IgD-negative memory B cell (primary cell): ENCODE measurements around the gene EYA2. TPM values are rescaled to one million over a fixed set of nuclear protein-coding genes. Genes with fewer than 3 reads are reported as not detected.

Experiments used
- H3K27ac Mint-ChIP-seq, 3 donors: one replicate each; pipeline ENCODE4 v1.8.0; 2020 to 2022; ENCODE audit warnings: mild to moderate bottlenecking in 3 of 3, mixed read lengths in 3 of 3, moderate library complexity in 1 of 3
- H3K27me3 Mint-ChIP-seq: one replicate; pipeline ENCODE4 v1.8.0; 2021; ENCODE audit warnings: mixed read lengths
- H3K36me3 Mint-ChIP-seq: one replicate; pipeline ENCODE4 v1.8.0; 2020; ENCODE audit warnings: mild to moderate bottlenecking, mixed read lengths
- H3K4me1 Mint-ChIP-seq, 3 donors: one replicate each; pipeline ENCODE4 v1.8.0; 2020 to 2022; ENCODE audit warnings: mixed read lengths in 3 of 3, mild to moderate bottlenecking in 1 of 3
- H3K4me3 Mint-ChIP-seq, 4 donors: one replicate each; pipeline ENCODE4 v1.8.0; 2020 to 2022; ENCODE audit warnings: mild to moderate bottlenecking in 4 of 4, mixed read lengths in 4 of 4, moderate library complexity in 3 of 4
- H3K9me3 Mint-ChIP-seq, 3 donors: one replicate each; pipeline ENCODE4 v1.8.0; 2020 to 2021; ENCODE audit warnings: mixed read lengths in 3 of 3, mild to moderate bottlenecking in 1 of 3
- polyA plus RNA-seq: library from polyadenylated mRNA; unstranded; fragments of 300-500 nt; fragmentation: Illumina TruSeq; gene quantifications from one replicate; pipeline ENCODE4 v1.2.3, GENCODE V29; 2021

Gene EYA2
- polyA plus RNA-seq, 1 donor from 2014 or later: 0.11 TPM

- Mint-ChIP-seq H3K36me3 (no peaks in the 10 kb centered on the region), H3K9me3 (no peaks in the 10 kb centered on the region), H3K4me3 (no peak overlapping the region), H3K27ac (no peak overlapping the region), H3K4me1 (no peaks in the 10 kb centered on the region), H3K27me3 (peaks cover 7% of the 10 kb centered on the region)
These were observed 224.0 kb downstream of the EYA2 start for GRCh38 chr20:47118641-47119040.

GRCh38 chr20:47120346-47120936, 225.8 kb downstream of the EYA2 start:
- Mint-ChIP-seq H3K36me3 (no peaks in the 10 kb centered on the region), H3K9me3 (no peaks in the 10 kb centered on the region), H3K4me3 (no peak overlapping the region), H3K27ac (no peak overlapping the region), H3K4me1 (peaks cover 0 to 5% (median 0%) of the 10 kb centered on the region in 3 donors), H3K27me3 (peaks cover 6% of the 10 kb centered on the region)

GRCh38 chr20:47122560-47122959, 227.9 kb downstream of the EYA2 start:
- H3K9me3 Mint-ChIP-seq: no peaks in the 10 kb centered on the region
- no peak overlapping the region for H3K4me3 Mint-ChIP-seq
- peaks cover 12% of the 10 kb centered on the region for H3K27me3 Mint-ChIP-seq
- H3K4me1 Mint-ChIP-seq: peaks cover 0 to 5% (median 0%) of the 10 kb centered on the region in 3 donors
- H3K27ac Mint-ChIP-seq: no peak overlapping the region
- no peaks in the 10 kb centered on the region for H3K36me3 Mint-ChIP-seq

- H3K27ac Mint-ChIP-seq: no peak overlapping the region
- no peak overlapping the region for H3K4me3 Mint-ChIP-seq
- peaks cover 0 to 1% (median 0%) of the 10 kb centered on the region in 3 donors for H3K9me3 Mint-ChIP-seq
- H3K36me3 Mint-ChIP-seq: no peaks in the 10 kb centered on the region
- H3K27me3 Mint-ChIP-seq: peaks cover 18% of the 10 kb centered on the region
- peaks cover 0 to 5% (median 0%) of the 10 kb centered on the region in 3 donors for H3K4me1 Mint-ChIP-seq
These were observed 229.6 kb downstream of the EYA2 start for GRCh38 chr20:47124181-47124717.

GRCh38 chr20:47125508-47125757, 230.8 kb downstream of the EYA2 start:
- Mint-ChIP-seq H3K9me3 (peaks cover 0 to 2% (median 0%) of the 10 kb centered on the region in 3 donors), H3K27ac (no peak overlapping the region), H3K36me3 (no peaks in the 10 kb centered on the region), H3K27me3 (peaks cover 22% of the 10 kb centered on the region), H3K4me3 (no peak overlapping the region), H3K4me1 (peaks cover 0 to 5% (median 0%) of the 10 kb centered on the region in 3 donors)

GRCh38 chr20:47125758-47126591, 231.3 kb downstream of the EYA2 start:
- Mint-ChIP-seq H3K27ac (no peak overlapping the region), H3K27me3 (peaks cover 23% of the 10 kb centered on the region), H3K36me3 (no peaks in the 10 kb centered on the region), H3K9me3 (peaks cover 0 to 2% (median 0%) of the 10 kb centered on the region in 3 donors), H3K4me3 (no peak overlapping the region), H3K4me1 (peaks cover 0 to 5% (median 0%) of the 10 kb centered on the region in 3 donors)

GRCh38 chr20:47126709-47127108, 232.1 kb downstream of the EYA2 start:
- peaks cover 23% of the 10 kb centered on the region for H3K27me3 Mint-ChIP-seq
- peaks cover 0 to 5% (median 0%) of the 10 kb centered on the region in 3 donors for H3K4me1 Mint-ChIP-seq
- peaks cover 0 to 6% (median 5%) of the 10 kb centered on the region in 3 donors for H3K9me3 Mint-ChIP-seq
- H3K36me3 Mint-ChIP-seq: no peaks in the 10 kb centered on the region
- H3K4me3 Mint-ChIP-seq: no peak overlapping the region
- no peak overlapping the region for H3K27ac Mint-ChIP-seq

GRCh38 chr20:47127546-47127945, 232.9 kb downstream of the EYA2 start:
- peaks cover 0 to 5% (median 0%) of the 10 kb centered on the region in 3 donors for H3K4me1 Mint-ChIP-seq
- peaks cover 0 to 6% (median 5%) of the 10 kb centered on the region in 3 donors for H3K9me3 Mint-ChIP-seq
- no peak overlapping the region for H3K4me3 Mint-ChIP-seq
- peaks cover 23% of the 10 kb centered on the region for H3K27me3 Mint-ChIP-seq
- H3K27ac Mint-ChIP-seq: no peak overlapping the region
- no peaks in the 10 kb centered on the region for H3K36me3 Mint-ChIP-seq

- Mint-ChIP-seq H3K27ac (no peak overlapping the region), H3K27me3 (peaks cover 23% of the 10 kb centered on the region), H3K36me3 (no peaks in the 10 kb centered on the region), H3K9me3 (peaks cover 0 to 6% (median 5%) of the 10 kb centered on the region in 3 donors), H3K4me3 (no peak overlapping the region), H3K4me1 (peaks cover 0 to 5% (median 0%) of the 10 kb centered on the region in 3 donors)
These were observed 233.4 kb downstream of the EYA2 start for GRCh38 chr20:47127999-47128398.

- Mint-ChIP-seq H3K9me3 (peaks cover 0 to 6% (median 5%) of the 10 kb centered on the region in 3 donors), H3K4me1 (peaks cover 0 to under 1% (median 0%) of the 10 kb centered on the region in 3 donors), H3K27ac (no peak overlapping the region)
These were observed 234.7 kb downstream of the EYA2 start for GRCh38 chr20:47129306-47129705.

GRCh38 chr20:47133809-47134456, 239.3 kb downstream of the EYA2 start:
- H3K9me3 Mint-ChIP-seq: peaks cover 0 to 6% (median 5%) of the 10 kb centered on the region in 3 donors
- H3K36me3 Mint-ChIP-seq: no peaks in the 10 kb centered on the region
- peaks cover 8% of the 10 kb centered on the region for H3K27me3 Mint-ChIP-seq
- no peaks in the 10 kb centered on the region for H3K4me1 Mint-ChIP-seq
- H3K27ac Mint-ChIP-seq: no peak overlapping the region
- no peak overlapping the region for H3K4me3 Mint-ChIP-seq

More at GRCh38 chr20:47129306-47129705, 234.7 kb downstream of the EYA2 start:
- Mint-ChIP-seq H3K27me3 (peaks cover 23% of the 10 kb centered on the region), H3K36me3 (no peaks in the 10 kb centered on the region), H3K4me3 (no peak overlapping the region)

GRCh38 chr20:47136782-47137181, 242.1 kb downstream of the EYA2 start:
- no peaks in the 10 kb centered on the region for H3K4me1 Mint-ChIP-seq
- no peak overlapping the region for H3K27ac Mint-ChIP-seq
- H3K9me3 Mint-ChIP-seq: peaks cover 1 to 6% (median 2%) of the 10 kb centered on the region in 3 donors

GRCh38 chr20:47137231-47137870, 242.7 kb downstream of the EYA2 start:
- Mint-ChIP-seq H3K36me3 (peaks cover 5% of the 10 kb centered on the region), H3K27ac (no peak overlapping the region), H3K4me3 (no peak overlapping the region), H3K9me3 (peaks cover 1 to 6% (median 2%) of the 10 kb centered on the region in 3 donors), H3K27me3 (peaks cover 3% of the 10 kb centered on the region), H3K4me1 (no peaks in the 10 kb centered on the region)

More at GRCh38 chr20:47136782-47137181, 242.1 kb downstream of the EYA2 start:
- H3K36me3 Mint-ChIP-seq: peaks cover 4% of the 10 kb centered on the region
- H3K27me3 Mint-ChIP-seq: peaks cover 3% of the 10 kb centered on the region
- no peak overlapping the region for H3K4me3 Mint-ChIP-seq

GRCh38 chr20:47139934-47140535, 245.4 kb downstream of the EYA2 start:
- no peaks in the 10 kb centered on the region for H3K4me1 Mint-ChIP-seq
- H3K27me3 Mint-ChIP-seq: no peaks in the 10 kb centered on the region
- no peak overlapping the region for H3K27ac Mint-ChIP-seq
- H3K9me3 Mint-ChIP-seq: peaks cover 1 to 6% (median 2%) of the 10 kb centered on the region in 3 donors
- no peak overlapping the region for H3K4me3 Mint-ChIP-seq
- H3K36me3 Mint-ChIP-seq: peaks cover 5% of the 10 kb centered on the region
